Fibroblast of the conjunctiva (primary cell): Measurements from ENCODE around the gene PRUNE2.

ENCODE experiments used
- DNase-seq: peaks from one replicate; pipeline ENCODE4 v3.0.0-alpha.2; 2010; ENCODE audit warnings: low read depth

PRUNE2 gene

GRCh38 chr9:76654575-76654974 lies 251.3 kb downstream of the PRUNE2 start:
- DNase-seq, result peak; percentile 94

GRCh38 chr9:76654051-76654461 lies 251.9 kb downstream of the PRUNE2 start:
- peak; percentile 34 for DNase-seq

- DNase-seq, result no peak
Measured at GRCh38 chr9:76652894-76653293, 253.0 kb downstream of the PRUNE2 start.

GRCh38 chr9:76651119-76651705 lies 254.7 kb downstream of the PRUNE2 start:
- DNase-seq, result no peak

GRCh38 chr9:76650692-76651091 lies 255.2 kb downstream of the PRUNE2 start:
- no peak for DNase-seq

GRCh38 chr9:76649894-76650293 lies 256.0 kb downstream of the PRUNE2 start:
- no peak for DNase-seq

GRCh38 chr9:76646249-76646648 lies 259.7 kb downstream of the PRUNE2 start:
- DNase-seq, result no peak

- no peak for DNase-seq
Measured at GRCh38 chr9:76644647-76645250, 261.2 kb downstream of the PRUNE2 start.

- no peak for DNase-seq
Measured at GRCh38 chr9:76644171-76644570, 261.7 kb downstream of the PRUNE2 start.

GRCh38 chr9:76643399-76644117 lies 262.4 kb downstream of the PRUNE2 start:
- DNase-seq, result no peak

- DNase-seq, result no peak
Measured at GRCh38 chr9:76642701-76643209, 263.2 kb downstream of the PRUNE2 start.

GRCh38 chr9:76642074-76642473 lies 263.8 kb downstream of the PRUNE2 start:
- DNase-seq, result no peak

- no peak for DNase-seq
Measured at GRCh38 chr9:76638001-76638400, 267.9 kb downstream of the PRUNE2 start.

GRCh38 chr9:76637416-76637815 lies 268.5 kb downstream of the PRUNE2 start:
- no peak for DNase-seq

- DNase-seq, result peak; percentile 50
Measured at GRCh38 chr9:76634356-76635054, 271.4 kb downstream of the PRUNE2 start.

GRCh38 chr9:76630916-76631315 lies 275.0 kb downstream of the PRUNE2 start:
- no peak for DNase-seq

GRCh38 chr9:76629205-76629990 lies 276.5 kb downstream of the PRUNE2 start:
- no peak for DNase-seq

- DNase-seq, result no peak
Measured at GRCh38 chr9:76628155-76628554, 277.8 kb downstream of the PRUNE2 start.

GRCh38 chr9:76626980-76627379 lies 278.9 kb downstream of the PRUNE2 start:
- DNase-seq, result no peak

GRCh38 chr9:76626141-76626540 lies 279.8 kb downstream of the PRUNE2 start:
- DNase-seq, result no peak

GRCh38 chr9:76624391-76625048 lies 281.4 kb downstream of the PRUNE2 start:
- no peak for DNase-seq
